ENCODE results near the gene GOLGA3.

- TF ChIP-seq, protein P1, sequence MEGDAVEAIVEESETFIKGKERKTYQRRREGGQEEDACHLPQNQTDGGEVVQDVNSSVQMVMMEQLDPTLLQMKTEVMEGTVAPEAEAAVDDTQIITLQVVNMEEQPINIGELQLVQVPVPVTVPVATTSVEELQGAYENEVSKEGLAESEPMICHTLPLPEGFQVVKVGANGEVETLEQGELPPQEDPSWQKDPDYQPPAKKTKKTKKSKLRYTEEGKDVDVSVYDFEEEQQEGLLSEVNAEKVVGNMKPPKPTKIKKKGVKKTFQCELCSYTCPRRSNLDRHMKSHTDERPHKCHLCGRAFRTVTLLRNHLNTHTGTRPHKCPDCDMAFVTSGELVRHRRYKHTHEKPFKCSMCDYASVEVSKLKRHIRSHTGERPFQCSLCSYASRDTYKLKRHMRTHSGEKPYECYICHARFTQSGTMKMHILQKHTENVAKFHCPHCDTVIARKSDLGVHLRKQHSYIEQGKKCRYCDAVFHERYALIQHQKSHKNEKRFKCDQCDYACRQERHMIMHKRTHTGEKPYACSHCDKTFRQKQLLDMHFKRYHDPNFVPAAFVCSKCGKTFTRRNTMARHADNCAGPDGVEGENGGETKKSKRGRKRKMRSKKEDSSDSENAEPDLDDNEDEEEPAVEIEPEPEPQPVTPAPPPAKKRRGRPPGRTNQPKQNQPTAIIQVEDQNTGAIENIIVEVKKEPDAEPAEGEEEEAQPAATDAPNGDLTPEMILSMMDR (IDR thresholded peaks at IDR 0.05): no peak
- no peak for TF ChIP-seq POLR2A (IDR thresholded peaks at IDR 0.05)
Observed at GRCh38 chr12:132852496-132852895, 23.8 kb upstream of the GOLGA3 start.
